Eye (tissue), 1 donor: ENCODE results near the gene SLC38A3.

Source experiments
- DNase-seq: peaks from one replicate; pipeline ENCODE4 v3.0.0-alpha.2; 2015

Gene SLC38A3

GRCh38 chr3:50204804-50205412 lies at the start of gene SLC38A3:
Gene SLC38A3, plus strand, starts transcription at chr3:50205271. Its CDS starts 8,929 bp downstream, at chr3:50214200.
- DNase-seq = peak; percentile 77

GRCh38 chr3:50155491-50155878 lies 49.6 kb upstream of the SLC38A3 start:
- DNase-seq = no peak

GRCh38 chr3:50155891-50156290 lies 49.2 kb upstream of the SLC38A3 start:
- DNase-seq = peak; percentile 77

- DNase-seq = peak; percentile 84
Measured at GRCh38 chr3:50156549-50157493, 48.2 kb upstream of the SLC38A3 start.

- peak; percentile 41 for DNase-seq
Measured at GRCh38 chr3:50157827-50158529, 47.1 kb upstream of the SLC38A3 start.

- DNase-seq = no peak
Measured at GRCh38 chr3:50158530-50159146, 46.4 kb upstream of the SLC38A3 start.

GRCh38 chr3:50160561-50160983 lies 44.5 kb upstream of the SLC38A3 start:
- no peak for DNase-seq

GRCh38 chr3:50161320-50161719 lies 43.8 kb upstream of the SLC38A3 start:
- DNase-seq = no peak

GRCh38 chr3:50162034-50162883 lies 42.8 kb upstream of the SLC38A3 start:
- no peak for DNase-seq

GRCh38 chr3:50163572-50164455 lies 41.3 kb upstream of the SLC38A3 start:
- peak; percentile 53 for DNase-seq

GRCh38 chr3:50164481-50164880 lies 40.6 kb upstream of the SLC38A3 start:
- DNase-seq = no peak

- peak; percentile 45 for DNase-seq
Measured at GRCh38 chr3:50164984-50165909, 39.8 kb upstream of the SLC38A3 start.

GRCh38 chr3:50165910-50166538 lies 39.0 kb upstream of the SLC38A3 start:
- peak; percentile 37 for DNase-seq

- DNase-seq = peak; percentile 72
Measured at GRCh38 chr3:50166620-50167019, 38.5 kb upstream of the SLC38A3 start.

- peak; percentile 35 for DNase-seq
Measured at GRCh38 chr3:50167069-50167840, 37.8 kb upstream of the SLC38A3 start.

- no peak for DNase-seq
Measured at GRCh38 chr3:50167841-50168209, 37.2 kb upstream of the SLC38A3 start.

- no peak for DNase-seq
Measured at GRCh38 chr3:50168388-50168787, 36.7 kb upstream of the SLC38A3 start.

GRCh38 chr3:50168791-50169190 lies 36.3 kb upstream of the SLC38A3 start:
- DNase-seq = no peak
